SH-SY5Y (cell line): ENCODE measurements around the gene COL6A3.

Experiments used
- GATA2 ChIP-seq: IDR thresholded peaks from 2 replicates; pipeline ENCODE4 v1.6.1; 2011; ENCODE audit warnings: mild to moderate bottlenecking, low read depth, low read length
- GATA3 ChIP-seq: IDR thresholded peaks from 2 replicates; pipeline ENCODE4 v1.6.1; 2011; ENCODE audit warnings: low read depth, mild to moderate bottlenecking, low read length, moderate library complexity

- TF ChIP-seq GATA3 (no peak), GATA2 (no peak)
Observed at GRCh38 chr2:237407700-237408099, 6.3 kb downstream of the COL6A3 start.
